ENCODE results near the gene BAIAP2. TPM values are rescaled to one million over a fixed set of nuclear protein-coding genes. Genes with fewer than 3 reads are reported as not detected.

Gene BAIAP2, protein sequence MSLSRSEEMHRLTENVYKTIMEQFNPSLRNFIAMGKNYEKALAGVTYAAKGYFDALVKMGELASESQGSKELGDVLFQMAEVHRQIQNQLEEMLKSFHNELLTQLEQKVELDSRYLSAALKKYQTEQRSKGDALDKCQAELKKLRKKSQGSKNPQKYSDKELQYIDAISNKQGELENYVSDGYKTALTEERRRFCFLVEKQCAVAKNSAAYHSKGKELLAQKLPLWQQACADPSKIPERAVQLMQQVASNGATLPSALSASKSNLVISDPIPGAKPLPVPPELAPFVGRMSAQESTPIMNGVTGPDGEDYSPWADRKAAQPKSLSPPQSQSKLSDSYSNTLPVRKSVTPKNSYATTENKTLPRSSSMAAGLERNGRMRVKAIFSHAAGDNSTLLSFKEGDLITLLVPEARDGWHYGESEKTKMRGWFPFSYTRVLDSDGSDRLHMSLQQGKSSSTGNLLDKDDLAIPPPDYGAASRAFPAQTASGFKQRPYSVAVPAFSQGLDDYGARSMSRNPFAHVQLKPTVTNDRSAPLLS
- total RNA-seq (2022) (58.0 and 58.8 TPM in 2 replicates), Bru-seq, nascent RNA (percentile 58 among the genes with signal in this experiment), BruChase-seq, experiment 1, labeled RNA remaining after a 6-hour chase (percentile 56 among the genes with signal in this experiment), BruChase-seq, experiment 2, labeled RNA remaining after a 2-hour chase (percentile 60 among the genes with signal in this experiment)
- long read RNA-seq, transcript BAIAP2-205 (15 exons, 2,129 nt), result major isoform, 7 of 34 reads
- long read RNA-seq, transcript BAIAP2-204 (14 exons, 2,095 nt), result major isoform, 7 of 34 reads
- long read RNA-seq, partial matches to known transcripts, result 7 of 34 reads
- long read RNA-seq, other reads (novel, unspliced or antisense), result 8 of 34 reads

DNA sequence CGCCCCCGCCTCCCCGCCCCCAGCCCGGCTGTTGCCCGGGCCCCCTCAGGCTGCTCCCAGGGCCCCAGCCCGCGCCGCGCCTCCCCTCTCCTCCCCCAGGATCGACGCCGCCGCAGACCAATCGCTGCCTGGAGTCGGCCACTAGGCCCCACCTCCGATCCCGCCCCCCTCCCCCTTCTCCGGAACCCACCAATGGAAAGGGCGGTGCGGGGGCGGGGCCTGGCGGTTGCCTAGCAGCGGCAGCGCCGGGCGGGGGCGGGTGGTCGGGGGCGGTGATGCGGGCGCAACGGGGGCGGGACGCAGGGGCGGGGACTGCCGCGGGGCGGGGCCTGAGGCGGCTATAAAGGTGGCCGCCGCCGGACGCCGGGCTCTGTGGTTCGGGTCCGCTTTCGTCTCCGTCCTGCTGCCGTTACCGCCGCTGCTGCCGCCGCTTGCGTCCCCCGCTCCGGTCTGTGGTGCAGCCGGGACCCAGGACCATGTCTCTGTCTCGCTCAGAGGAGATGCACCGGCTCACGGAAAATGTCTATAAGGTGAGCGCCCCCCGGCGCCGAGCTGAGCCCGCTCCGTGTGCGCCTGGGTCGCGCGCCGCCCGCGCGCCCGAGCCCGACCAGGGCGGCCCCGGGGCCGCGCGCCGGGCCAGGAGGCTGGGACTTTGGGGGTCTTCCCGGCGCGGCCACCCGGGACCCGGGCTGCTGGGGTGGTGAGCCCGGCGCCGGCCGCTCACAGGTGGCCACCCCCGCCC lies at the start of gene BAIAP2:
TSS of gene BAIAP2 (plus strand) at position 373 of the 742 bp plus-strand sequence. CDS start at position 477, 104 bp downstream.
- BruUV-seq (replicated peaks), result no TSS peak
- peak; percentile 96 for DNase-seq
- Mint-ChIP-seq H3K4me1 (ENCODE audit: low read depth, unreplicated experiment) (peaks cover 47% of the 10 kb centered on the region), H3K9me3 (ENCODE audit: low read depth, unreplicated experiment) (no peaks in the 10 kb centered on the region), H3K27ac (ENCODE audit: unreplicated experiment) (peak within 1 kb of the TSS; percentile 91), H3K36me3 (ENCODE audit: insufficient read depth, unreplicated experiment) (peaks cover 67% of the 10 kb centered on the region), H3K4me3 (ENCODE audit: low read depth, unreplicated experiment) (peak within 1 kb of the TSS; percentile 75), H3K27me3 (ENCODE audit: unreplicated experiment) (no peaks in the 10 kb centered on the region)
- CTCF ChIA-PET, result interaction anchor here (1.7 kb wide), 1 partner anchor 11 kb away, joined by 6 read pairs; no protein-coding TSS in a partner anchor
- intact Hi-C loops (cut with micrococcal nuclease; ENCODE audit: unreplicated experiment), result no loop called here
- TF ChIP-seq, protein P1, sequence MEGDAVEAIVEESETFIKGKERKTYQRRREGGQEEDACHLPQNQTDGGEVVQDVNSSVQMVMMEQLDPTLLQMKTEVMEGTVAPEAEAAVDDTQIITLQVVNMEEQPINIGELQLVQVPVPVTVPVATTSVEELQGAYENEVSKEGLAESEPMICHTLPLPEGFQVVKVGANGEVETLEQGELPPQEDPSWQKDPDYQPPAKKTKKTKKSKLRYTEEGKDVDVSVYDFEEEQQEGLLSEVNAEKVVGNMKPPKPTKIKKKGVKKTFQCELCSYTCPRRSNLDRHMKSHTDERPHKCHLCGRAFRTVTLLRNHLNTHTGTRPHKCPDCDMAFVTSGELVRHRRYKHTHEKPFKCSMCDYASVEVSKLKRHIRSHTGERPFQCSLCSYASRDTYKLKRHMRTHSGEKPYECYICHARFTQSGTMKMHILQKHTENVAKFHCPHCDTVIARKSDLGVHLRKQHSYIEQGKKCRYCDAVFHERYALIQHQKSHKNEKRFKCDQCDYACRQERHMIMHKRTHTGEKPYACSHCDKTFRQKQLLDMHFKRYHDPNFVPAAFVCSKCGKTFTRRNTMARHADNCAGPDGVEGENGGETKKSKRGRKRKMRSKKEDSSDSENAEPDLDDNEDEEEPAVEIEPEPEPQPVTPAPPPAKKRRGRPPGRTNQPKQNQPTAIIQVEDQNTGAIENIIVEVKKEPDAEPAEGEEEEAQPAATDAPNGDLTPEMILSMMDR (IDR thresholded peaks at IDR 0.05; ENCODE audit: unreplicated experiment), result no peak

- intact Hi-C loops (cut with micrococcal nuclease; ENCODE audit: unreplicated experiment), result loop anchor here (5.0 kb wide), 1 partner anchor 116 kb away; no protein-coding TSS in a partner anchor
- CTCF ChIA-PET, result interaction anchor here (0.7 kb wide), 1 partner anchor 577 kb away, joined by 3 read pairs; no protein-coding TSS in a partner anchor
- H3K36me3 Mint-ChIP-seq (ENCODE audit: insufficient read depth, unreplicated experiment), result peaks cover 14% of the 10 kb centered on the region
- TF ChIP-seq, protein P1 (IDR thresholded peaks at IDR 0.05; ENCODE audit: unreplicated experiment), result no peak
- peaks cover 64% of the 10 kb centered on the region for H3K27me3 Mint-ChIP-seq (ENCODE audit: unreplicated experiment)
- no peaks in the 10 kb centered on the region for H3K9me3 Mint-ChIP-seq (ENCODE audit: low read depth, unreplicated experiment)
- BruUV-seq (replicated peaks), result no TSS peak
- peaks cover 1% of the 10 kb centered on the region for H3K4me1 Mint-ChIP-seq (ENCODE audit: low read depth, unreplicated experiment)
- no peak overlapping the region for H3K4me3 Mint-ChIP-seq (ENCODE audit: low read depth, unreplicated experiment)
- H3K27ac Mint-ChIP-seq (ENCODE audit: unreplicated experiment), result no peak overlapping the region
- DNase-seq, result no peak
These were observed 48.9 kb upstream of the BAIAP2 start for GRCh38 chr17:80986046-80986445.

DNA sequence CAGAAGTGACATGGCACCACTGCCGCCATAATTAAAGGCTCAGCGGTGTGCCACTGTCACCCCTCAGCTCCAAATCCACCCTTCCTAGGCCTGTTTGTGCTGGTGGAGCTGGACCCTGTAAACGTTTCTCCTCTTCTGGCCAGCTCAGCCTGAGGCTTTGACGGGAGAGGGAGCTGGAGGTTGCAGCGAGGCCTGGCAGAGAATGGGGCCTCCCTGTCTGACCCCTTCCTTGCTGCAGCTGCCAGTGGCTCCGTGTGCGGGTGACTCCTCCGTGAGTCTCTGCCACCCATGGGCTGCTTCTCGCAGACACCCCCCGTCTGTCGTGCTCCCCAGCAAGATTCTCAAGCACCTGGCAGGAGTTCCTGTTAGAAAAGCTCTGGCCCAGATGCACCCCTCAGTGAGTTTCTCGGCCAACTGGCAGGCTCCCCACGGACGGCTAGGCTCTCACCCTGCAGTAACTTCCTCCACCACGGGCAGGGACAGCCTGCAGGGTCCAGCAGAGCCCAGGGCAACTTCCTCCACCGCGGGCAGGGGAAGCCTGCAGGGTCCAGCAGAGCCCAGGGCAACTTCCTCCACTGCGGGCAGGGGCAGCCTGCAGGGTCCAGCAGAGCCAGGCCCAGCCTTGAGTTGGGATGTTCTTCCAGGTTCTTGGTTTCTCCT lies 48.0 kb upstream of the BAIAP2 start:
- H3K27ac Mint-ChIP-seq (ENCODE audit: unreplicated experiment), result no peak overlapping the region
- no TSS peak for BruUV-seq (replicated peaks)
- TF ChIP-seq, protein P1 (IDR thresholded peaks at IDR 0.05; ENCODE audit: unreplicated experiment), result no peak
- no peak overlapping the region for H3K4me3 Mint-ChIP-seq (ENCODE audit: low read depth, unreplicated experiment)
- intact Hi-C loops (cut with micrococcal nuclease; ENCODE audit: unreplicated experiment), result loop anchor here (5.0 kb wide), 1 partner anchor 115 kb away; no protein-coding TSS in a partner anchor
- DNase-seq, result no peak
- no peaks in the 10 kb centered on the region for H3K9me3 Mint-ChIP-seq (ENCODE audit: low read depth, unreplicated experiment)
- no peaks in the 10 kb centered on the region for H3K4me1 Mint-ChIP-seq (ENCODE audit: low read depth, unreplicated experiment)
- H3K36me3 Mint-ChIP-seq (ENCODE audit: insufficient read depth, unreplicated experiment), result peaks cover 21% of the 10 kb centered on the region
- CTCF ChIA-PET, result interaction anchor here (0.5 kb wide), 1 partner anchor 15 kb away, joined by 5 read pairs; no protein-coding TSS in a partner anchor
- H3K27me3 Mint-ChIP-seq (ENCODE audit: unreplicated experiment), result peaks cover 55% of the 10 kb centered on the region
